BE2C (cell line): Measurements from ENCODE around the gene RBMXL3.

Source experiments
- DNase-seq: peaks from one replicate; pipeline ENCODE4 v3.0.0-alpha.2; 2020
- H3K27me3 ChIP-seq: fragments of 250-450 bp; sonication (Bioruptor Pico); 2 replicates; pipeline ENCODE4 v1.5.1; 2020; ENCODE audit warnings: mild to moderate bottlenecking
- H3K36me3 ChIP-seq: fragments of 250-450 bp; sonication (Bioruptor Pico); 2 replicates; pipeline ENCODE4 v1.5.1; 2020; ENCODE audit warnings: mild to moderate bottlenecking
- H3K4me1 ChIP-seq: fragments of 250-450 bp; sonication (Bioruptor Pico); 2 replicates; pipeline ENCODE4 v1.5.1; 2020
- H3K4me3 ChIP-seq: 2 replicates; pipeline ENCODE4 v1.5.1; 2011; ENCODE audit warnings: low read depth, low read length
- H3K9me3 ChIP-seq: fragments of 250-450 bp; sonication (Bioruptor Pico); 2 replicates; pipeline ENCODE4 v1.5.1; 2020
- CTCF ChIP-seq: IDR thresholded peaks from 2 replicates; pipeline ENCODE4 v1.5.1; 2012; ENCODE audit warnings: mild to moderate bottlenecking, low read depth, low read length

The RBMXL3 gene

DNA sequence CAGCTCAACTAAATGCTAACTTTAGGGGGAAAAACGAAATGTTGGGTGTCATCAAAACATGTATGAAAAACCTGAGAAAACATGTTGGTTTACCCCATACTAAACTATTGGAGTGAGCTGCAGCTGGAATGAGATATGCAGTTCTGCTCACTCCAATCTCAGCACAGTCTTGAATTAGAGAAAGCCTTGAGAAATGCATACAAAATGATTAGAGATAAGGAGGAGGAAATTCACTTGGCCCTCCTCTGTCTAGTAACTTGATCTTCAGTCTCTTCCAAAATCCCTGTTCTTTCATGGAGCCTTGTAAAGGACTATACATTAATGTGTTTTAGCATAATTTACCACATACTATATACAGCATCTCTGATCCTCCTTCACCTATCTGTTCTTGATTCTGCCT, 47.8 kb downstream of the RBMXL3 start:
- TF ChIP-seq CTCF = no peak
- no peak for DNase-seq
- no peaks in the 10 kb centered on the region for H3K27me3 ChIP-seq
- no peaks in the 10 kb centered on the region for H3K4me1 ChIP-seq
- H3K4me3 ChIP-seq = no peak overlapping the region
- H3K9me3 ChIP-seq = no peaks in the 10 kb centered on the region
- no peaks in the 10 kb centered on the region for H3K36me3 ChIP-seq
